Measurements from ENCODE around the gene NPPC. TPM values are rescaled to one million over a fixed set of nuclear protein-coding genes. Genes with fewer than 3 reads are reported as not detected.

NPPC gene
- polyA plus RNA-seq, 2 of the 4 experiments (the other 2 are of a cell fraction) = not detected

- DNase-seq (ENCODE audit: low read depth in 1 of 2, low spot score in 1 of 2) (no peak), FAIRE-seq (no peak), ATAC-seq (no peak)
- H3K27ac ChIP-seq = no peak overlapping the region
- ChIA-PET POLR2A (no interaction called here), CTCF (interaction anchor here (1.1 to 9.0 kb wide), 6 partner anchors 9 to 531 kb away, joined by 5 to 75 read pairs (median 16); partner anchors contain the start of gene NPPC)
- no peaks in the 10 kb centered on the region for H3K9me3 ChIP-seq
- no peak overlapping the region for H3K4me2 ChIP-seq
- no peak for TF ChIP-seq HOXB13 (CRISPR knock-in tag; IDR thresholded peaks at IDR 0.05; ENCODE audit: low read depth)
- no peak for TF ChIP-seq HDAC2 (IDR thresholded peaks at IDR 0.05)
- TF ChIP-seq FOSB (CRISPR knock-in tag; IDR thresholded peaks at IDR 0.05) = no peak
- TF ChIP-seq FOSL2 (IDR thresholded peaks at IDR 0.05) = no peak
- no peak for TF ChIP-seq FOSL2 (CRISPR knock-in tag; IDR thresholded peaks at IDR 0.05)
- TF ChIP-seq GATA3 (IDR thresholded peaks at IDR 0.05; ENCODE audit: borderline replicate concordance) = no peak
- no peak for TF ChIP-seq ATOH8 (CRISPR knock-in tag; IDR thresholded peaks at IDR 0.05; ENCODE audit: low read depth)
- no peak for TF ChIP-seq PBX3 (IDR thresholded peaks at IDR 0.05)
- TF ChIP-seq RARB (CRISPR knock-in tag; IDR thresholded peaks at IDR 0.05) = no peak
- no peak for TF ChIP-seq TP53 (CRISPR knock-in tag; IDR thresholded peaks at IDR 0.05)
- TF ChIP-seq KDM1A (IDR thresholded peaks at IDR 0.05; ENCODE audit: low read depth) = no peak
- TF ChIP-seq MYC (IDR thresholded peaks at IDR 0.05; ENCODE audit: borderline replicate concordance, low read length) = no peak
- TF ChIP-seq ESRRA (IDR thresholded peaks at IDR 0.05; ENCODE audit: borderline replicate concordance, low read length) = no peak
- WGBS (ENCODE audit: missing lambda C conversion rate) = 79% methylated on average over 5 of the region's 5 CpGs
- peaks cover 3% of the 10 kb centered on the region; the same call in 1 of the 3 replicates for H3K4me1 ChIP-seq
- no peak overlapping the region for H3K4me3 ChIP-seq
These were observed 16.6 kb downstream of the NPPC start for GRCh38 chr2:231909631-231910030.

- CTCF ChIA-PET = interaction anchor here (0.8 to 9.0 kb wide), 8 partner anchors 8 to 427 kb away, joined by 3 to 75 read pairs (median 9); partner anchors contain the start of gene NPPC
- Histone ChIP-seq H3K4me3 (no peak overlapping the region), H3K4me1 (peaks cover 3% of the 10 kb centered on the region; the same call in 1 of the 3 replicates), H3K4me2 (no peak overlapping the region), H3K27ac (no peak overlapping the region), H3K9me3 (no peaks in the 10 kb centered on the region)
- 79% methylated on average over 8 of the region's 8 CpGs for WGBS (ENCODE audit: missing lambda C conversion rate)
- DNase-seq (ENCODE audit: low read depth in 1 of 2, low spot score in 1 of 2) = no peak
- POLR2A ChIA-PET = no interaction called here
- ATAC-seq = no peak
- no peak for TF ChIP-seq CBX2 (IDR thresholded peaks at IDR 0.05; ENCODE audit: borderline replicate concordance, low read depth)
- no peak for TF ChIP-seq MAX (IDR thresholded peaks at IDR 0.05)
- TF ChIP-seq RAD21 (conservative IDR thresholded peaks at IDR 0.05 in 1 of 2, IDR thresholded peaks at IDR 0.05 in 1 of 2) = no peak
- no peak for TF ChIP-seq RARB (CRISPR knock-in tag; IDR thresholded peaks at IDR 0.05)
- TF ChIP-seq EHMT2 (IDR thresholded peaks at IDR 0.05; ENCODE audit: low read depth) = no peak
- no peak for TF ChIP-seq HMGXB4 (CRISPR knock-in tag; IDR thresholded peaks at IDR 0.05; ENCODE audit: borderline replicate concordance)
- no peak for TF ChIP-seq REST (IDR thresholded peaks at IDR 0.05)
- TF ChIP-seq EP300 (IDR thresholded peaks at IDR 0.05) = no peak
- no peak for TF ChIP-seq FOSB (CRISPR knock-in tag; IDR thresholded peaks at IDR 0.05)
- no peak for TF ChIP-seq USF2 (IDR thresholded peaks at IDR 0.05)
- no peak for TF ChIP-seq HES2 (IDR thresholded peaks at IDR 0.05)
- no peak for TF ChIP-seq BCL3 (IDR thresholded peaks at IDR 0.05)
- no peak for TF ChIP-seq E2F6 (IDR thresholded peaks at IDR 0.05; ENCODE audit: borderline replicate concordance, low read depth)
- FAIRE-seq = no peak
These were observed 17.6 kb downstream of the NPPC start for GRCh38 chr2:231908584-231908983.

Measured in A549 (cell line).